HepG2 (cell line): ENCODE results near the gene LIMCH1. TPM values are rescaled to one million over a fixed set of nuclear protein-coding genes. Genes with fewer than 3 reads are reported as not detected.

Experiments used
- ATAC-seq: fragments of 200-7000 bp; cut with Tn5 transposase; 3 replicates; pipeline ENCODE4 v1.9.1; 2020; ENCODE audit warnings: mild to moderate bottlenecking, moderate library complexity
- BruUV-seq: library from RNA; stranded (reverse); fragments of 400-500 nt; replicated peaks from 2 replicates; lab custom pipeline; 2021; lab: Mats Ljungman, UMichigan
- CTCF ChIA-PET: fragments of 300-600 bp; formaldehyde crosslinking; extraction: SDS; loops from one replicate; lab custom pipeline; 2021; ENCODE audit warnings: low total read pairs, inconsistent platforms, low intra/inter-chr PET ratio; lab: Yijun Ruan, JAX
- POLR2A ChIA-PET: fragments of 350-600 bp; sonication (Branson Sonifier 250); formaldehyde crosslinking; loops from one replicate; lab custom pipeline; 2020; ENCODE audit warnings: antibody characterized with exemption, inconsistent platforms; lab: Yijun Ruan, JAX
- DNase-seq: peaks from one replicate; pipeline ENCODE4 v3.0.0-alpha.2; 2015; ENCODE audit warnings: low spot score
- FAIRE-seq: peaks from 3 replicates; lab custom pipeline; 2011; peaks lifted over from hg19 to GRCh38; lab: Jason Lieb, UNC
- H2AFZ ChIP-seq: one replicate; pipeline ENCODE4 v1.6.1; 2011; ENCODE audit warnings: low read length, inconsistent platforms
- H3K27ac ChIP-seq: fragments of 300-600 bp; 3 replicates; pipeline ENCODE4 v1.8.0; 2011; ENCODE audit warnings: mixed run types, mild to moderate bottlenecking, mixed read lengths, low read length, inconsistent platforms; ENCODE audit not compliant: insufficient read depth; ENCODE audit errors: extremely low read length
- H3K27me3 ChIP-seq, 2 experiments: fragments of 200-600 bp in 1 of 2; 2 replicates in 1 of 2; 3 replicates in 1 of 2; pipeline versions ENCODE4 v1.6.0 to v1.8.0; 2011; ENCODE audit warnings: low read length in 2 of 2, mild to moderate bottlenecking in 2 of 2, moderate library complexity in 2 of 2, inconsistent platforms in 1 of 2; ENCODE audit not compliant: insufficient read depth in 2 of 2, control insufficient read depth in 1 of 2
- H3K36me3 ChIP-seq, 2 experiments: fragments of 200-600 bp in 1 of 2; replicated peaks in 1 of 2; 2 replicates in 1 of 2; 3 replicates in 1 of 2; pipeline versions ENCODE4 v1.5.1 to v1.8.0; 2011; ENCODE audit warnings: low read length in 2 of 2, inconsistent platforms in 1 of 2; ENCODE audit not compliant: insufficient read depth in 2 of 2, control insufficient read depth in 1 of 2
- H3K4me1 ChIP-seq: 2 replicates; pipeline ENCODE4 v1.5.1; 2012; ENCODE audit warnings: low read length, inconsistent platforms; ENCODE audit not compliant: insufficient read depth
- H3K4me2 ChIP-seq: 2 replicates; pipeline ENCODE4 v1.6.0; 2011; ENCODE audit warnings: low read depth, low read length, inconsistent platforms
- H3K4me3 ChIP-seq, 3 experiments: fragments of 200-600 bp in 1 of 3; sonication (generic), shearing (Covaris generic) in 1 of 3; replicated peaks in 1 of 3; 2 replicates each; pipeline ENCODE4 v1.5.1; 2011 to 2016; ENCODE audit warnings: low read length in 3 of 3, inconsistent platforms in 2 of 3, low read depth in 2 of 3, mild to moderate bottlenecking in 2 of 3, control low read depth in 1 of 3, mixed read lengths in 1 of 3; ENCODE audit not compliant: insufficient read depth in 1 of 3
- H3K79me2 ChIP-seq: one replicate; pipeline ENCODE4 v1.6.1; 2011; ENCODE audit warnings: low read length, inconsistent platforms; ENCODE audit not compliant: insufficient read depth
- H3K9ac ChIP-seq: 2 replicates; pipeline ENCODE4 v1.6.0; 2011; ENCODE audit warnings: mild to moderate bottlenecking, low read depth, low read length, inconsistent platforms; ENCODE audit not compliant: insufficient read depth
- H3K9me3 ChIP-seq: 2 replicates; pipeline ENCODE4 v1.5.1; 2012; ENCODE audit warnings: mild to moderate bottlenecking, low read length
- H4K20me1 ChIP-seq: 2 replicates; pipeline ENCODE4 v1.6.0; 2011; ENCODE audit warnings: inconsistent platforms, mild to moderate bottlenecking, low read length, moderate library complexity; ENCODE audit not compliant: insufficient read depth
- BRCA1 ChIP-seq: sonication (generic); formaldehyde crosslinking; IDR thresholded peaks from 2 replicates; pipeline ENCODE4 v1.4.0; 2020; ENCODE audit warnings: missing genetic modification reagents
- CEBPG ChIP-seq: IDR thresholded peaks from 2 replicates; pipeline ENCODE4 v1.6.1; 2016
- CENPX ChIP-seq: sonication (generic); formaldehyde crosslinking; IDR thresholded peaks from 2 replicates; pipeline ENCODE4 v1.9.0; 2021; ENCODE audit warnings: mild to moderate bottlenecking, missing genetic modification reagents, moderate library complexity
- FIP1L1 ChIP-seq: fragments of 200-400 bp; formaldehyde crosslinking; IDR thresholded peaks from 2 replicates; pipeline ENCODE4 v1.6.1; 2018; ENCODE audit warnings: low read depth, mild to moderate bottlenecking, low read length, moderate library complexity, borderline replicate concordance; ENCODE audit not compliant: insufficient read depth
- MTF2 ChIP-seq: sonication (generic); formaldehyde crosslinking; IDR thresholded peaks from 2 replicates; pipeline ENCODE4 v1.5.0; 2020; ENCODE audit warnings: missing genetic modification reagents, borderline replicate concordance
- NFATC3 ChIP-seq: sonication (generic); formaldehyde crosslinking; IDR thresholded peaks from 2 replicates; pipeline ENCODE4 v1.5.1; 2020; ENCODE audit warnings: mild to moderate bottlenecking, missing genetic modification reagents
- NFRKB ChIP-seq: fragments of 450-650 bp; IDR thresholded peaks from 2 replicates; pipeline ENCODE4 v1.6.1; 2017
- SP1 ChIP-seq, 2 experiments: fragments of 450-650 bp in 1 of 2; sonication (generic) in 1 of 2; formaldehyde crosslinking in 1 of 2; IDR thresholded peaks; 2 replicates each; pipeline versions ENCODE4 v1.4.0 to v1.6.1; 2016 to 2020; ENCODE audit warnings: missing genetic modification reagents in 1 of 2
- THYN1 ChIP-seq: sonication (generic); formaldehyde crosslinking; IDR thresholded peaks from 2 replicates; pipeline ENCODE4 v1.8.1; 2023; ENCODE audit warnings: low read depth, mild to moderate bottlenecking, moderate library complexity, missing genetic modification reagents, borderline replicate concordance
- ZBTB1 ChIP-seq: sonication (generic); formaldehyde crosslinking; IDR thresholded peaks from 2 replicates; pipeline ENCODE4 v1.4.0; 2020; ENCODE audit warnings: missing genetic modification reagents, borderline replicate concordance
- ZNF12 ChIP-seq: sonication (generic); formaldehyde crosslinking; IDR thresholded peaks from 2 replicates; pipeline ENCODE4 v1.5.0; 2020; ENCODE audit warnings: missing genetic modification reagents
- ZNF562 ChIP-seq: sonication (generic); formaldehyde crosslinking; IDR thresholded peaks from 2 replicates; pipeline ENCODE4 v1.8.0; 2022; ENCODE audit warnings: missing genetic modification reagents, borderline replicate concordance
- WGBS: methylation state at CpG from one replicate; pipeline ENCODE4 v1.1.6; 2017; ENCODE audit warnings: low lambda C conversion rate; 5-methylcytosine and 5-hydroxymethylcytosine counted together
- in situ Hi-C: cut with HindIII; loops from 2 replicates; pipeline ENCODE4 v1.10.0; 2017; ENCODE audit warnings: low pct_unique_long_range_greater_than_20kb; ENCODE audit not compliant: extremely low pct_ligation_motif_present
- intact Hi-C: fragments of 100-400 bp; cut with micrococcal nuclease; formaldehyde crosslinking; loops from one replicate; pipeline ENCODE4 v1.10.0; 2022; ENCODE audit not compliant: unreplicated experiment
- polyA plus RNA-seq, 8 experiments: library from polyadenylated mRNA; depleted of rRNA in 3 of 8; stranded (reverse) in 7 of 8; unstranded in 1 of 8; fragments of >200 nt; fragmentation: Illumina TruSeq in 4 of 8; extraction: Trizol in 4 of 8; gene quantifications; 2 replicates each; pipeline versions ENCODE4 v1.2.1 to v1.2.3, GENCODE V29; 2011 to 2016; ENCODE audit warnings: low read depth in 4 of 8, missing spikeins in 1 of 8, mixed read lengths in 1 of 8; ENCODE audit not compliant: insufficient read depth in 1 of 8
- total RNA-seq, 5 experiments: library from RNA; depleted of rRNA; stranded (reverse); fragments of >200 nt; fragmentation: Illumina TruSeq; extraction: Trizol; gene quantifications; 2 replicates each; pipeline ENCODE4 v1.2.3, GENCODE V29; 2016; ENCODE audit warnings: low read depth in 1 of 5
- TF ChIP-seq, protein P1 (sequence below): sonication (generic); formaldehyde crosslinking; IDR thresholded peaks from 2 replicates; pipeline ENCODE4 v1.5.0; 2020; ENCODE audit warnings: missing genetic modification reagents, mild to moderate bottlenecking, borderline replicate concordance
- TF ChIP-seq, protein P2 (sequence below): sonication (generic); formaldehyde crosslinking; IDR thresholded peaks from 2 replicates; pipeline ENCODE4 v1.4.0; 2020; ENCODE audit warnings: mild to moderate bottlenecking, missing genetic modification reagents
- TF ChIP-seq, protein P3 (sequence below): sonication (generic); formaldehyde crosslinking; IDR thresholded peaks from 2 replicates; pipeline ENCODE4 v1.4.0; 2020; ENCODE audit warnings: missing genetic modification reagents

The LIMCH1 gene
- total and polyA plus RNA-seq, 2 of the 13 experiments (the other 11 are each of a cell fraction or from before 2014, with no cell fraction given), result 0.04 TPM; not detected in 1

DNA sequence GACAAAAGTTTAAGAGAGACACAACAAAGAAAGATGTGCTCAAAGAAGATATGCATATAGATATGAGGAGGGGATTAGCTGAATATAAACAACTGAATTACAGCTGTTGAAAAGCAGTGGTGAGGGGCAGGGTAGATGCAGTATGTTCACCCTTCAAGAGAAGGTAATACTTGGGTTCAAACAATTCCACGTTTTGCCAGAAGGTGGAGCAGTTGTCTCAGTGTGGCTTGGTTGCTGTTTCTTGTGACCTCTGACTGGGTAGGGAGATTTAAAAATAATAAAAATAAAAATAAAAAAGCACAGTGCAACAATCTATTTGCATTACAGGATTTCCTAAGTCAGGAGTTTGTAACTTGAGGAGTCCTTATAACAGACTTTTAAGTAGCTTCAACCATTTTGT, 187.3 kb downstream of the LIMCH1 start:
- H3K27me3 ChIP-seq, result no peaks in the 10 kb centered on the region; a peak in 1 of 5 replicates
- H3K4me1 ChIP-seq, result no peaks in the 10 kb centered on the region
- TF ChIP-seq FIP1L1, result no peak
- TF ChIP-seq THYN1 (CRISPR knock-in tag), result no peak
- TF ChIP-seq SP1 (IDR thresholded peaks at IDR 0.05), result no peak
- TF ChIP-seq SP1 (CRISPR knock-in tag; IDR thresholded peaks at IDR 0.05), result no peak
- TF ChIP-seq MTF2, result no peak
- H3K36me3 ChIP-seq, result no peaks in the 10 kb centered on the region
- H4K20me1 ChIP-seq, result no peaks in the 10 kb centered on the region
- no peak overlapping the region for H3K4me2 ChIP-seq
- FAIRE-seq (no peak), DNase-seq (no peak), ATAC-seq (no peak)
- peaks cover 16% of the 10 kb centered on the region for H3K9me3 ChIP-seq
- WGBS, result 4% methylated on average over 1 of the region's 1 CpG
- no peak overlapping the region for H3K27ac ChIP-seq
- H3K4me3 ChIP-seq, result no peak overlapping the region
- no TSS peak for BruUV-seq
- H2AFZ ChIP-seq, result no peak overlapping the region
- in situ Hi-C loops (no loop called here), intact Hi-C loops (no loop called here)
- no peak overlapping the region for H3K9ac ChIP-seq
- CTCF ChIA-PET, result no interaction called here
- no peaks in the 10 kb centered on the region for H3K79me2 ChIP-seq
- POLR2A ChIA-PET, result no interaction called here

DNA sequence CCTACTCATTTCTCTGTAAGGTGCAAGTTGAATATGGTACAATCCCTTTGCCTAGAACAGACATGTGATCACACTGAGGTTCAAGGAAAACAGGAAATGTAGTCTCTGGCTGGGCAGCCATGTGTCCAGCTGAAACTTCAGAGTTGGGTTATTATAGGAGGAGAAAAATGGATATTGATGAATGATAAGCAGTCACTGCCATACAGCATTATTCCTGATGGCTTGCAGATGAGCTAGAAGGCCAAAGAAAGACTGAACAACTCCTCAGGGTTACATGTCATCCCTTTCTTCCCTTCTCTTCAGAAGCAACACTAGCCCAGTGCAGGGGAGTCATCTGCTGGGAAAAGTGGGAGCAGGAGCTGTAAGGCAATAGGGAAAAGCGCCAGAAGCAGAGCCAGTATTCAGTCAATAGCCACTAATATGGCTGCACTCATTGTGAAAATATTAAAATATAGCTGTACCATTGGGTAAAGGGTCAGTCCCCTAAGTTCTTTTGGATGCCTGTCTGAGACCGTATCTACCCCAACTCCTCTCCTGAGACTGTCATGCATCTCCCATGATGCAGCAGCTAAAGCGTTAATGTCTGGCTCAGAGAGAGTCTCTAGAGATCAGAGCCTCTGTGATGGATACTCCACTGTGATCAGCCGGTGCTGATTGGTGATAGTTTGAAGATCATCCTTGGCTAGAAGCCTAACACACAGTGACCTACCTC, 190.1 kb downstream of the LIMCH1 start:
- no TSS peak for BruUV-seq
- POLR2A ChIA-PET, result no interaction called here
- no peak for TF ChIP-seq ZNF562 (CRISPR knock-in tag)
- no peak for TF ChIP-seq ZNF12
- TF ChIP-seq NFRKB, result no peak
- TF ChIP-seq, protein P1, sequence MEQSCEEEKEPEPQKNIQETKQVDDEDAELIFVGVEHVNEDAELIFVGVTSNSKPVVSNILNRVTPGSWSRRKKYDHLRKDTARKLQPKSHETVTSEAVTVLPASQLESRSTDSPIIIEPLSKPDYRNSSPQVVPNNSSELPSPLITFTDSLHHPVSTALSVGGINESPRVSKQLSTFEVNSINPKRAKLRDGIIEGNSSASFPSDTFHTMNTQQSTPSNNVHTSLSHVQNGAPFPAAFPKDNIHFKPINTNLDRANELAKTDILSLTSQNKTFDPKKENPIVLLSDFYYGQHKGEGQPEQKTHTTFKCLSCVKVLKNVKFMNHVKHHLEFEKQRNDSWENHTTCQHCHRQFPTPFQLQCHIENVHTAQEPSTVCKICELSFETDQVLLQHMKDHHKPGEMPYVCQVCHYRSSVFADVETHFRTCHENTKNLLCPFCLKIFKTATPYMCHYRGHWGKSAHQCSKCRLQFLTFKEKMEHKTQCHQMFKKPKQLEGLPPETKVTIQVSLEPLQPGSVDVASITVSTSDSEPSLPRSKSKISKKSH (CRISPR knock-in tag), result no peak
- no peak for TF ChIP-seq NFATC3
- no peak for TF ChIP-seq ZBTB1
- TF ChIP-seq, protein P2, sequence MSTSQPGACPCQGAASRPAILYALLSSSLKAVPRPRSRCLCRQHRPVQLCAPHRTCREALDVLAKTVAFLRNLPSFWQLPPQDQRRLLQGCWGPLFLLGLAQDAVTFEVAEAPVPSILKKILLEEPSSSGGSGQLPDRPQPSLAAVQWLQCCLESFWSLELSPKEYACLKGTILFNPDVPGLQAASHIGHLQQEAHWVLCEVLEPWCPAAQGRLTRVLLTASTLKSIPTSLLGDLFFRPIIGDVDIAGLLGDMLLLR (CRISPR knock-in tag), result no peak
- no peak for TF ChIP-seq CENPX (CRISPR knock-in tag)
- TF ChIP-seq CEBPG (CRISPR knock-in tag), result no peak
- TF ChIP-seq BRCA1 (CRISPR knock-in tag), result no peak
- TF ChIP-seq, protein P3, sequence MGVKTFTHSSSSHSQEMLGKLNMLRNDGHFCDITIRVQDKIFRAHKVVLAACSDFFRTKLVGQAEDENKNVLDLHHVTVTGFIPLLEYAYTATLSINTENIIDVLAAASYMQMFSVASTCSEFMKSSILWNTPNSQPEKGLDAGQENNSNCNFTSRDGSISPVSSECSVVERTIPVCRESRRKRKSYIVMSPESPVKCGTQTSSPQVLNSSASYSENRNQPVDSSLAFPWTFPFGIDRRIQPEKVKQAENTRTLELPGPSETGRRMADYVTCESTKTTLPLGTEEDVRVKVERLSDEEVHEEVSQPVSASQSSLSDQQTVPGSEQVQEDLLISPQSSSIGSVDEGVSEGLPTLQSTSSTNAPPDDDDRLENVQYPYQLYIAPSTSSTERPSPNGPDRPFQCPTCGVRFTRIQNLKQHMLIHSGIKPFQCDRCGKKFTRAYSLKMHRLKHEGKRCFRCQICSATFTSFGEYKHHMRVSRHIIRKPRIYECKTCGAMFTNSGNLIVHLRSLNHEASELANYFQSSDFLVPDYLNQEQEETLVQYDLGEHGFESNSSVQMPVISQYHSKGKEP (CRISPR knock-in tag), result no peak

More for the DNA sequence above, 190.1 kb downstream of the LIMCH1 start:
- no peak overlapping the region for H2AFZ ChIP-seq
- 5% methylated on average over 4 of the region's 4 CpGs for WGBS
- no peak overlapping the region for H3K4me2 ChIP-seq
- peaks cover 0 to 4% of the 10 kb centered on the region in 2 experiments; a peak in 3 of 5 replicates for H3K27me3 ChIP-seq
- DNase-seq (no peak), ATAC-seq (no peak), FAIRE-seq (no peak)
- in situ Hi-C loops, result no loop called here
- H3K79me2 ChIP-seq, result no peaks in the 10 kb centered on the region
- CTCF ChIA-PET, result no interaction called here
- H3K9me3 ChIP-seq, result peaks cover 16% of the 10 kb centered on the region
- H3K4me1 ChIP-seq, result no peaks in the 10 kb centered on the region
- intact Hi-C loops, result no loop called here
- no peaks in the 10 kb centered on the region for H4K20me1 ChIP-seq
- H3K27ac ChIP-seq, result no peak overlapping the region
- no peaks in the 10 kb centered on the region for H3K36me3 ChIP-seq
- no peak overlapping the region for H3K4me3 ChIP-seq
- H3K9ac ChIP-seq, result no peak overlapping the region
